GM21717 (cell line): ENCODE data around the gene OR5J2.
"Not testable (repeated sequence)": the region's sequence is repeated elsewhere in the genome, so short reads cannot be mapped to it uniquely, and the experiment has no call there.

Experiments used
- ATAC-seq: cut with Tn5 transposase; IDR thresholded peaks from one replicate; pipeline ENCODE4 v1.9.1; 2021; ENCODE audit warnings: mild to moderate bottlenecking, moderate library complexity; ENCODE audit not compliant: unreplicated experiment

Gene OR5J2

DNA sequence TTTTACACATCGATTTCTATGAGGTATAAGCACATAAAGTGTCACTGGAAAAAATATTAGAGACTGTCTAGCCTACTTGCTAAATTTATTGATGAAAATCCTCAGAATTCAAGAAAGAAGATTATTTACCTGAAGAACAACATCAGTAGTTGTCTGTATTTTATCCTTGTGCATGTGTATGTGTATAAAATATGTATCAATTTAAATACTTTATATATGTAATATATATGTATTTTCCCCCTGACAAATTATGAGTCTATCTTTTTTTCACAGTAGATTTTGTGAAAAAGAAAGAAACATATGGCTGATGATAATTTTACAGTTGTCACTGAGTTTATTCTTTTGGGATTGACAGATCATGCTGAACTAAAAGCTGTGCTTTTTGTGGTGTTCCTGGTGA is at the start of gene OR5J2:
OR5J2 (plus strand) TSS at position 301 of the 400 bp plus-strand sequence; CDS start at position 301, 0 bp downstream.
- ATAC-seq: no peak

DNA sequence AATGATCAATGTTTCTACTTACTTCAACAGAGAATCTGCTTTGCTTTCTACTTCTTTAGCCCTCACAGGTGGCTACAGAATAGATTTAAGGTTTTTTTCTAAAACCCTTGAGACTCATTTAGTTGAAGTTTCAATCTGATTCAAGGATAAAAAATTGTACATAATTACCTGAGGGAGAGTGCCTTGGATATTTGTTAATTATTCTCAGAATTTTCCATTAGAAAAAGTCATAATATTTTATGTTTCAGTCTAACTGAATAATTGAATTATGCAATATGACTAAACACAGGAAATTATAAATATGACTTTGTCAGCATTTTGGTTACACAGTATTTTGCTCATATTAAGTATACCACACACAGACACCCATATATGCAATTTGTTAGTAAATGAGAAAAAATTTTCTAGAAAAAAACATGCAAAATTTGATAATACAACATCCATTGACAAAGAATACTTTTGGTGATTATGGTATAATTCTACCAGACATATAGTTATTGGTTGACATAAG is 36.2 kb upstream of the OR5J2 start, which contains the start of gene OR8J3:
OR8J3 (minus strand) TSS at position 51 of the 511 bp plus-strand sequence. CDS start 2,483 bp downstream, outside the sequence.
- no peak for ATAC-seq

DNA sequence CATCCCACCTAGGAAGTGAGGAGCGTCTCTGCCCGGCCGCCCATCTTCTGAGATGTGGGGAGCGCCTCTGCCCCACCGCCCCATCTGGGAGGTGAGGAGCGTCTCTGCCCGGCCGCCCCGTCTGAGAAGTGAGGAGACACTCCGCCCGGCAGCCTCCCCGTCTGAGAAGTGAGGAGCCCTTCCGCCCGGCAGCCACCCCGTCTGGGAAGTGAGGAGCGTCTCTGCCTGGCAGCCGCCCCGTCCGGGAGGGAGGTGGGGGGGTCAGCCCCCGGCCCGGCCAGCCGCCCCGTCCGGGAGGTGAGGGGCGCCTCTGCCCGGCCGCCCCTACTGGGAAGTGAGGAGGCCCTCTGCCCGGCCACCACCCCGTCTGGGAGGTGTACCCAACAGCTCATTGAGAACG is 32.7 kb upstream of the OR5J2 start:
- not testable (repeated sequence) for ATAC-seq

DNA sequence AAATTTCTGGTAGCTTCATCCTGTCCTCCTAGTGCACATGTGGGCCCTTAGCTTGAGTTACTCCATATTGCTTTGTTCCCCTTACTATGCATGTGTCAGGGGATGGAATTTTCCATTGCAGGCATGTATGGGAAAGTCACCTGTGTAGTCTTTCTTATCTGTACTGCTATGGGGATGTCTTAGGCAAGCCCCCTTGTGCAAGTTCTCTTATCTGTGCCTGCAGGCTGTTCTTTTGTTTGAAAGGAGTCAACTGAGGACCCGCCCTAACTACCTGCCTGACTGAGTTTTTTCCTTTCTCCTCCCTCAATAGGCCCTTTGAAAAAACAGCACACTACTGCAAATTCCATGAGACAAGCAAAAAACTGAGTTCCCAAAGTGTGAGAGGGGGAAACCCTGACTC is 25.0 kb upstream of the OR5J2 start:
- no peak for ATAC-seq

DNA sequence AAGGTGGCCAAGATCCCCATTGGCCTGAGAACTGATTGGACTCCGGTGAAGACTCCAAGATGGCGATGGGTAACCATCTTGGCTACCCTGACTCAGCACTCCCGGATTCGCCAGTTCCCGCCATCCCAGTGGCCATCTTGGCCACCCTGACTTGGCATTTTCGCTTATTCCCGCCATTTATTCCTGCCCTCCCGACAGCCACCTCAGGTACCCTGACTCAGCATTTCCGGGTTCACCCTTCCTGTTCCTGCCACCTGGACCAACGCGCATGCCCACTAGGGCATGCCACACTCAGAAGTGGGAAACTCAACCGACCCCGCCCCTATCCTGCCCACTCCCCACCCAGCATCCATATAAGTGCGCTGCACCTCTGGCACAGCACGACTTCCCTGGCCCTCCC is 24.1 kb upstream of the OR5J2 start:
- no peak for ATAC-seq

DNA sequence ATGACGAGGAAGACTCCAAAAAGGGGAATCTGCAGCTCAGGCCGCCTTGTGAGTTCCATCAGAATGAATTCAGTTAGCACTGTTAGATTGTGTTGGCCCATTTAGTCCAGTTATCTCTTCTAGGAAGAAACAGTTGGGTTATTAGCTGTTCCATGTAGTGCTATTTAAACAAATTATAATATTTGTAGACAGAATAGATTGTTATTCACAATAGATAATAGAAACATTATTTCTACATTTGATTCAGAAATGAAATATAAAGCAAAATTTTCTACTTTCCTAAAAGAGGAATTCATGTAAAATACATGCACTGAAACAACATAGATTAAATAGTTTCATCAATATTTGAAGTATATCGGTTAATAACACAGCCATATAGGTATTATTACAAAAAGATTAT is 16.2 kb upstream of the OR5J2 start, which contains the start of gene OR8K5:
OR8K5 (minus strand) TSS at position 101 of the 400 bp plus-strand sequence; CDS start at position 101, 0 bp downstream.
- ATAC-seq: no peak

DNA sequence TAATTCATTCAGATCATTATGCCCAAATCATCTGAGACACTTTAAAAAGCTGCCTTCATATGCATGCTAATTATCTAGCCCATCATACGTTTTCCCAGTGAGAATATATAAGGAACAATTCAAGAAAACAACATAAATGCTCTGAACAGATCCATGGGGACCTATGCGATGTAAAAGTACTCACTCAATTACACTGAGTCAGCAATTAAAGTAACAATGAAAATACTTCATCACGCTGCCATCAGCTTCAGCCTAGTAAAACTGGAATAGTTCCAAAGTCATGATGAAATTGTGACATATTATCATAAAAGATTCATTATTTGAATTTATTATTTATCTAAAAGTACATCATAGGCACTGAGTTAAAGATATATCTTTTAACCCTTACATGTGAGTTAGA is 12.6 kb upstream of the OR5J2 start:
- no peak for ATAC-seq

DNA sequence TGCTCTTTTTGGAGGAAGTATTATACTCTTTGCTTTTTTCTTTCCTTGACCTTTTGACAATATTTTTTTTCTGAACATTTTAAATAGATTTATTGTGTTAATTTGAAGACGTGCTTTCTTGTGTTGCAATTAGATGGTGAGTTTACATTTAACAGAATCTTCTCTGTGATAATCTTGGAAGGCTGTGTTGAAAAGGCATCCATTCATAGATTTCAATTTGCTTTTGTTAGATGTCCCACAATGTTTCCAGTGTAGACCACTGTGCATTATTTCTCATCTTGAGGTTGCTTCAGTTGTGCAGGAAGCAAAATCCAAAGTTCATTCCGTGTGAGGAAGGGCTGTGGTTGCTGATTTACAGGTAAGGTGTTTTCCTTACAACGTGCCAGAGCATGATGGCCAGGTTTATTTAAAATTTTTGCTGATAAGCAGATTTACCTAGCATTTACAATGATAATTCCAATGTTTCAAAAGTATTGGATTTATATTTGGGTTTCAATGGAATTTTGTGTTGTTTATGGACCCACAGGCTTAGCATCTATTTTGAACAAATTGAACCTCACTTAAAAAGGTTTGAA is 4.1 kb upstream of the OR5J2 start:
- no peak for ATAC-seq

DNA sequence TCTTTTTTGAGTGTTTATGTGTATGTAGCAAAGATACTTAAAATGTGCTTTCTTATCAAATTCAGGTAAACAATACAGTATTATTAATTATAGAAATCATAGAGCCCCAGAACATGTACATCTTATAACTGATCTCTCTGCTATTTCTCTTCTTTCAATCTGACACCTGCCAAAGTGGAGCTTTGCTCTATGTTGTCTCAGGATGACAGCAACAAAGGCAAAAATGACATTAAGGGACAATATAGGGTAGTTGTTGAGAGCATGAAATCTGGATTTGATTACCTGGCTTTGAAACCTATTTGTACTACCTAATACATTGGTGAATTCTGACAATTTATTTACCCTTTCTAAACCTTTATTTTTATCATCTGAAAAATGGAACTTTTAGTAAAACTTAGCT is 7.0 kb downstream of the OR5J2 start:
- ATAC-seq: no peak

DNA sequence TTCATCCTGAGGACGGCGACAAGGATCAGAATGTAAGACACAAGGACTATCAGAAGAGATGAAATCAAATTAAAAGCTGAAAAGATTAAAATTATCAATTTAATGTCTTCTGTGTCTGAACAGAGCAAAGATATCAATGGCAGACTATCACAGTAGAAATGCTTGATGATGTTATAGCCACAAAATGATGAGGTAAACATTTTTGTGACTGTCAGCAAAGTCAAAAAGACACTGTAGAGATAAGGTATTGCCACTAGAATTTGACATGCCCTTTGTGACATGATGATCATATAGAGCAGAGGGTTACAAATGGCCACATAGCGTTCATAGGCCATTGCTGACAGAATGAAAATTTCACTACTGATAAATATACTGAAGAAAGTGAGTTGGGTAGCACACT is 12.2 kb downstream of the OR5J2 start:
- ATAC-seq: no peak

DNA sequence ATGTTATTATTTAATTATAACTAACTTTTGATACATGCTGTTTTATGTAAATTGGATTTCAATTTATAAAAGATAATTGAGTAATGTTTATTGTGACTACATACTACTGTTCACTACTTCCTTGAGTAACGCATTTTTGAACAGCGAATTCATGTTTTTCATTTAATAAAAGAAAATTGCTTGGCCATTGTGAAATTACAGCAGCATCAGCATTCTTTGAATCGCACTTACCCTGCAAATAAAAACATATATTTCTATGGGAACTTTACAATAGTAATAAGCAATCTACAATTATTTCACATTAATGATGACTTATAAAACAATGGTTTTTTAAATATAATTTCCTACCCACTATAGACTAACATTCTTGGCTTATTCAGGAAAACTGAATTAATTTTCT is 20.3 kb downstream of the OR5J2 start:
- ATAC-seq: no peak

DNA sequence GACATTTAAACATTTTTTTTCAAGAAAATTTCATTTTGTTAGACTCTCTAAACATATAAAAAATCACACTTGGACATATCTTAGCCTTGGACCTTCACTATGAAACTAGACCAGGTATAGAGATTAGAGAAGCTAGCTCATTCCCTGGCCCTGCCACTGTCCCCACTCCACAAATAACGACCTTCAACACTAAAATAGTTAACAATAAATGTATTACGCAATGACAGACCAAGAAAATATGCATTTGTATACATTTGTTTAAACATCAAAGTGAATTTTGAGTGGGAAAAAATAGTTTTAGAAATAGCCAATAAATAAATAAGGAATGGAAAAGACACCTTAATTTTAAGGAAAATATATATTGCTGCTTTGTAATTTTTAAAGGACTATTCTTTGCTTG is 20.9 kb downstream of the OR5J2 start:
- no peak for ATAC-seq

DNA sequence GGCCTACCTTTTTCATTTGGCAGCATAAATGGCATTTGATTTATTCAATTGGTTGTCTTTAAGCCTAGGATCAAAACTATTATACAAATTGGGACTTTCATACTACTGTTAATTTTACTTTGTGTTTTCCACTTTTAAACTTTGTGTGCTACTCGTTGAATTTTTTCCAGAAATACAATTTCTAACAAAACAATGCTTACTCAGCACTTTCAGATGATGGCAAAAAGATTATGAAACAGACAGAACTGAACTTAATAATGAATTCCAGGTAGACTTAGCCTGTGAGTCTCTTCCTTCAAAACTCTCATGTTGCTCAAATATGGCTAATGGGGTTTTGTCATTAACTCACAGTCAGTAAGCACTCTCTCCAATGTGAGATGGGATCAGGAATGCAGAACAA is 31.4 kb downstream of the OR5J2 start:
- ATAC-seq: no peak

DNA sequence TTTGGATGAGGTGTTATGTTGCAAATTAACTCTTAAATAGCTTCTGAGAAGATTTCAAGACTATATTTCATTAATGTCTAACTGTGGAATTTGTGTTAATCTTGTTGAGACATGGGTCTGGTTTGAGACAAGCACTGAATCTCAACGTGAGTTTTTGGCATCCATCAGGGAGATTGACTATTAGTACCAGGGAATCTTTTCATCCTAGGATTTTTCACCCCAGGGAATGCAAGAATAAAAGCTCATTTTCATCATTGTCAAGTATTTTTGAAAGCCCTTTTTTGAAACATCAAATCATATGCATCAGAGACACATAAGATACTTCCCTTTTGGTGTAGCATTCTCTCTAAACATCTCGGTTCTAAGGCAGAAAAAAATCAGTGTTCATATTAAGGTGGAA is 38.1 kb downstream of the OR5J2 start:
- no peak for ATAC-seq

DNA sequence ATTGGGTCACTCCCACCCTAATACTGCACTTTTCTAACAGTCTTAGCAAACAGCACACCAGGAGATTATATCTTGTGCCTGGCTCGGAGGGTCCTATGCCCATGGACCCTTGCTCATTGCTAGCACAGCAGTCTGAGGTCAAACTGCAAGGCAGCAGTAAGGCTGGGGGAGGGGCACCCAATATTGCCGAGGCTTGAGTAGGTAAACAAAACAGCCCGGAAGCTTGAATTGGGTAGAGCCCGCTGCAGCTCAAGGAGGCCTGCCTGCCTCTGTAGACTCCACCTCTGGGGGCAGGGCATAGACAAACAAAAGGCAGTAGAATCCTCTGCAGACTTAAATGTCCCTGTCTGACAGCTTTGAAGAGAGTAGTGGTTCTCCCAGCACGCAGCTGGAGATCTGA is 43.3 kb downstream of the OR5J2 start:
- not testable (repeated sequence) for ATAC-seq
